ENCODE data around the gene RNF220.

Gene RNF220

DNA sequence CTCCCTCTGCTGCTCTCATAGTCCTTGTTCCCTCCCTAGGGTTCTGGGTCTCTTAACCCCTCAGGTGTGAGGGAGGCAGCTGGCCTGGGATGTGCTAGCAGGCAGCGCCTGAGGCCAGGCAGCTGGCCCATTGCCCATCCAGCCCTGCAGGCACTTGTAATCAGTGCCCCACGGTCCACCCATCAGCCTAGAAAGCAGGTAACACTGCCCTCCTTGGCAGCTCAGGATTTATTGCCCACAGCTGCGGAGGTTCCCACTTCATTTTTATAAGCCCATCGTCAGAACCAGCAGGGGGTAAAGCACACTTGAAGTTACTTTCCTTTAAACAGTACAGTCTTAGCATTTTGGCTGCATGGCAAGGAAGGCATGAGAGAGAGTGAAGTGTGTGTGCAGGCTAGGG, 198.7 kb downstream of the RNF220 start:
- DNase-seq (ENCODE audit: low spot score): no peak
- TF ChIP-seq, protein P1, sequence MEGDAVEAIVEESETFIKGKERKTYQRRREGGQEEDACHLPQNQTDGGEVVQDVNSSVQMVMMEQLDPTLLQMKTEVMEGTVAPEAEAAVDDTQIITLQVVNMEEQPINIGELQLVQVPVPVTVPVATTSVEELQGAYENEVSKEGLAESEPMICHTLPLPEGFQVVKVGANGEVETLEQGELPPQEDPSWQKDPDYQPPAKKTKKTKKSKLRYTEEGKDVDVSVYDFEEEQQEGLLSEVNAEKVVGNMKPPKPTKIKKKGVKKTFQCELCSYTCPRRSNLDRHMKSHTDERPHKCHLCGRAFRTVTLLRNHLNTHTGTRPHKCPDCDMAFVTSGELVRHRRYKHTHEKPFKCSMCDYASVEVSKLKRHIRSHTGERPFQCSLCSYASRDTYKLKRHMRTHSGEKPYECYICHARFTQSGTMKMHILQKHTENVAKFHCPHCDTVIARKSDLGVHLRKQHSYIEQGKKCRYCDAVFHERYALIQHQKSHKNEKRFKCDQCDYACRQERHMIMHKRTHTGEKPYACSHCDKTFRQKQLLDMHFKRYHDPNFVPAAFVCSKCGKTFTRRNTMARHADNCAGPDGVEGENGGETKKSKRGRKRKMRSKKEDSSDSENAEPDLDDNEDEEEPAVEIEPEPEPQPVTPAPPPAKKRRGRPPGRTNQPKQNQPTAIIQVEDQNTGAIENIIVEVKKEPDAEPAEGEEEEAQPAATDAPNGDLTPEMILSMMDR (IDR thresholded peaks at IDR 0.05; ENCODE audit: extremely low read depth, missing control alignments): no peak

DNA sequence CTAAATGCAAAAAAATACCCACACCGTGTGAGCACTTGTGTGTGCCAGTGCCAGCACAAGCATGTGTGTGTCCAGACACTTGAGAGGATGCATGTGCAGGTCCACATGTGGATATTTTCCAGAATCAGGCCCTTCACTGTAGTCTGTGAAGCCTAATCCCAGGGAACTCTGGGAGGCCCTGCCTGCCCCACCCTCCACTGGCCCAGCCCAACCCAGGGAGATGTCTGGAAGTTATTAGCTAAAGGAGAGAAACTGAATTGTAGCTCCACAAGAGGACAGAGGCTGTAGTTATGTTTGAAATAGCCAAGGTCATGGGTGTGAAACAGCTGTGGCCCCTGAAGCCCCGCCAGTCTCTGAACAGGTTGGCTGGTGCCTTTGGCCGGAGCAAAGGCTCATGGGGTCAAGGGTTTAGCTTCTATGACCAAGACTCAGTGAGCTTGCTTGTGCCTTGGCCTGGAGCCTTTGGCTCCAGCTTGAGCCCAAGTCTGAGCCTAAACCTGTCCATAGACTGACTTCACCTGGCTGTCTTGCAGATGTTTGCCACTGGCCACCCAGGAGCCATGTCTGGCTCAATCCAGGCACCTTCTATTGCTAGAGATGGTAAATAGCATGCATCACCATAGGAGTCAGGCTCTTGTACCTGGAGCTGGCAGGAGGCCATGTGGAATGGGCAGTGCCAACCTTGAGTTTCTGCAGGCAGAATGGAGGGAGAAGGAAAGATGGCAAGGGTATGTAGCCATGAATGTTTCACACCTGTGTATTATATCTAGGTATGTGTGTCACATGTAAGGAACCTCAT, 199.3 kb downstream of the RNF220 start:
- DNase-seq (ENCODE audit: low spot score): no peak
- TF ChIP-seq, protein P1 (IDR thresholded peaks at IDR 0.05; ENCODE audit: extremely low read depth, missing control alignments): no peak

DNA sequence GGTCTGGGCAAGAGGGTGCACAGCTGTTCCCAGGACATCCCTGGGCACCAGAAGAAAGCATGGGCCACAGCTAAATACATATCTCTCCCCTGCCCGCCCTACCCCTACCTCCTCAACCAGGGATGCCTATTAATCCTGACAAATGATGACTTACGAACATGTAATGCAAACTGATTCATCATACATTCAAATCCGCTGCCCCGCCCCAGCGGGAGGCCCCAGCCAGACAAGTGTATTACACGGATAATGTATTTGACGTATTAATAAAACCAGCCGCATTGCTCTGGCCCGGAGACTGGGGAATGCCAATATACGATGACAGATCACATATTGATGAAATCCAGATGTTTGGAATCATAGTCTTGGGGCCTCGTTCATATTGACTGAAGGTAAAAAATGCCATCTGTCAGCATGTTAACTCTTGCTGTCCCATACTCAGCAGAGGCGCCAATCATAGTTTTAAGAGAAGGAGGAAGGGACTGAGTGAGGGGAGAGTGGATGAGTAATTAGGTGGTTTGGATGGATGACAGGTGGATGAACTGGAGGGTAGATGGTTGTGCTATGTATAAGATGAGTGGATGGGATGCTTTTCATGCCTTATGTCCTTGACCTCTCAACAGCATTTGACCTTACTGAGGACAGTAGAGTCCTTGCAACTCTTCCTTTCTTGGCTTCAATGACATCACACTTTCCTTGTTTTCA, 201.0 kb downstream of the RNF220 start:
- TF ChIP-seq, protein P1 (IDR thresholded peaks at IDR 0.05; ENCODE audit: extremely low read depth, missing control alignments): no peak
- no peak for DNase-seq (ENCODE audit: low spot score)

GRCh38 chr1:44606701-44607281, 201.7 kb downstream of the RNF220 start:
- TF ChIP-seq, protein P1 (IDR thresholded peaks at IDR 0.05; ENCODE audit: extremely low read depth, missing control alignments): no peak
- no peak for DNase-seq (ENCODE audit: low spot score)

- TF ChIP-seq, protein P1 (IDR thresholded peaks at IDR 0.05; ENCODE audit: extremely low read depth, missing control alignments): no peak
- DNase-seq (ENCODE audit: low spot score): peak; percentile 20
These were observed 203.1 kb downstream of the RNF220 start for GRCh38 chr1:44608141-44608540.

GRCh38 chr1:44609412-44609767, 204.3 kb downstream of the RNF220 start:
- TF ChIP-seq, protein P1 (IDR thresholded peaks at IDR 0.05; ENCODE audit: extremely low read depth, missing control alignments): peak; percentile 33
- peak; percentile 61 for DNase-seq (ENCODE audit: low spot score)
